ENCODE data around the gene AAK1. TPM values are rescaled to one million over a fixed set of nuclear protein-coding genes. Genes with fewer than 3 reads are reported as not detected.

The AAK1 gene
- total and polyA plus RNA-seq, 12 donors = 26.2 to 106 (median 68.5) TPM

DNA sequence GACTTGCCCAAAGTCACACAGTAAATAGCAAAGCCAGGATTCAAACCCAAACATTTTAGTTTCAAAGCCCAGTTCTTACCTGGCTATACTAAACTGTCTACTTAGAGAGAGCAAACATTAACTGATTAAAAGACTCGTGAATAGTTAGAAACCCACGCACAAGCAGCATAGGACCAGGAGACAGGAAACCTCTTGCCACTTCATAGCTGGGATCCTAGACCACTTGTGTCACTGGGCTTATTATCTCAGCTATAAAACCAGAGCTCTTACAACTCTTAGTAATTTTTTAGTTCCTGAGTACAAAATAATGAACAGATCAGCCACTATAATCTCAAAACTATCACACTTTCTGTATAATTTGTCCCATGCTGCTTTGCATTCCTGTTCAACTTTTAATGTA is 2.4 kb upstream of the AAK1 start:
- no peaks in the 10 kb centered on the region for H3K9me3 ChIP-seq (replicated peaks in 1 of 3)
- H3K36me3 ChIP-seq (replicated peaks in 1 of 2) = no peaks in the 10 kb centered on the region
- 71 to 73% (median 72%) methylated on average over 2 of the region's 2 CpGs for WGBS, 4 donors
- intact Hi-C loops (cut with DNase I) = loop anchor here (10.0 kb wide), 3 partner anchors 69 to 81 kb away; no protein-coding TSS in a partner anchor
- no peak overlapping the region for H3K27ac ChIP-seq
- no peaks in the 10 kb centered on the region for H3K27me3 ChIP-seq
- H3K4me1 ChIP-seq (replicated peaks in 1 of 2) = peaks cover 9 to 28% of the 10 kb centered on the region in 2 donors
- TF ChIP-seq, protein P1, sequence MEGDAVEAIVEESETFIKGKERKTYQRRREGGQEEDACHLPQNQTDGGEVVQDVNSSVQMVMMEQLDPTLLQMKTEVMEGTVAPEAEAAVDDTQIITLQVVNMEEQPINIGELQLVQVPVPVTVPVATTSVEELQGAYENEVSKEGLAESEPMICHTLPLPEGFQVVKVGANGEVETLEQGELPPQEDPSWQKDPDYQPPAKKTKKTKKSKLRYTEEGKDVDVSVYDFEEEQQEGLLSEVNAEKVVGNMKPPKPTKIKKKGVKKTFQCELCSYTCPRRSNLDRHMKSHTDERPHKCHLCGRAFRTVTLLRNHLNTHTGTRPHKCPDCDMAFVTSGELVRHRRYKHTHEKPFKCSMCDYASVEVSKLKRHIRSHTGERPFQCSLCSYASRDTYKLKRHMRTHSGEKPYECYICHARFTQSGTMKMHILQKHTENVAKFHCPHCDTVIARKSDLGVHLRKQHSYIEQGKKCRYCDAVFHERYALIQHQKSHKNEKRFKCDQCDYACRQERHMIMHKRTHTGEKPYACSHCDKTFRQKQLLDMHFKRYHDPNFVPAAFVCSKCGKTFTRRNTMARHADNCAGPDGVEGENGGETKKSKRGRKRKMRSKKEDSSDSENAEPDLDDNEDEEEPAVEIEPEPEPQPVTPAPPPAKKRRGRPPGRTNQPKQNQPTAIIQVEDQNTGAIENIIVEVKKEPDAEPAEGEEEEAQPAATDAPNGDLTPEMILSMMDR (IDR thresholded peaks at IDR 0.05) = no peak
- no peak for TF ChIP-seq POLR2A (IDR thresholded peaks at IDR 0.05)
- no peak for DNase-seq
- no peak overlapping the region for H3K4me3 ChIP-seq

DNA sequence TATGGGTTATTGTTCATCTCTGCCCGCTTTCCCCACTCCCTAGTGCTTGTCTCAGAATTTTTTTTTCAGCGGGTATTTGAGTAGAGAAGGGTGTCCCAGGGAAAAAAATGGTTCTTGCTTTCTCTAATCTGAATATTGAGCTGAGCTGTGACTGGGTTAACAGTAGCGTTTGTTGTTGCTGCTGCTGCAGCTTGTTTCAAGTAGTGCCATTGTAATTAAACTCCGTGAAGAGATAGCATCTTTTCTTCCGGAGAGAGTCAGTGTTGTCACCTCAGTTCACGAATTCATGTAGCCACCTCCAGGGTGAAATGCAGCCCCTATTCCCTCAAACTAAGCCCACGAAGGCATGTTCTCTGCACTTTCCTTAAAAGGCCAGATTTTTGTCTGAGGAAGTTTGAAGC is 1.5 kb upstream of the AAK1 start:
- Histone ChIP-seq H3K27me3 (no peaks in the 10 kb centered on the region), H3K4me3 (peak overlapping the region in 2 of 4 donors; percentile 86 to 90), H3K4me1 (replicated peaks in 1 of 2) (peaks cover 9 to 37% of the 10 kb centered on the region in 2 donors), H3K9me3 (replicated peaks in 1 of 3) (no peaks in the 10 kb centered on the region), H3K27ac (peak overlapping the region in 3 of 5 donors; percentile 91 to 98 (median 95)), H3K36me3 (replicated peaks in 1 of 2) (no peaks in the 10 kb centered on the region)
- intact Hi-C loops (cut with DNase I) = loop anchor here (10.0 kb wide), 3 partner anchors 70 to 80 kb away; no protein-coding TSS in a partner anchor
- no peak for DNase-seq
- WGBS, 4 donors = 4 to 10% (median 8%) methylated on average over 7 of the region's 7 CpGs
- no peak for TF ChIP-seq POLR2A (IDR thresholded peaks at IDR 0.05)
- TF ChIP-seq, protein P1 (IDR thresholded peaks at IDR 0.05) = no peak

DNA sequence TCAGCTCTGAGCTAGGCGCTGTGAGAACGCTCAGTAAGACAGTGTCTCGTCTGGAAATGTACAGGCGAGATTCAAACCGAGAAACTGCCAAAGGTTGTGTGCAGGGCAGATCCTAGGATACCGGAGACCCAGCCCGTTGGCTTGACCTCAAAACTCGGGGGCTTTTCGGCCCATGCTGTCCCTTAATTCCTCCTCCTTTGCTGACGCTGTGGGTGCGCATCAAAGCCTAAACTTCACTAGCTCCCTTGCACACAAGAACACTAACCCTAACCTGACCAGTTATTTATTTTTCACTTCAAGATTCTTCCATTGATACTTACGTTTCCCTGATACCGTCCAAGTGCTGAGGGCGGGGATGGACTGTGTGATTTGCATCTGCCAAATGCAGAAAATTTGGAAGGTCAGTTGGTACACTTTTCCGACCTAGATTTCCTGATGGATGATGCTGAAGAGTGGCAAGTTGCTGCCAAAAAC is 1.0 kb upstream of the AAK1 start:
- intact Hi-C loops (cut with DNase I) = loop anchor here (10.0 kb wide), 3 partner anchors 70 to 80 kb away; no protein-coding TSS in a partner anchor
- Histone ChIP-seq H3K27ac (peak overlapping the region; percentile 83 to 98 (median 95)), H3K4me3 (peak overlapping the region in 2 of 4 donors; percentile 86 to 90), H3K27me3 (no peaks in the 10 kb centered on the region), H3K4me1 (replicated peaks in 1 of 2) (peaks cover 9 to 40% of the 10 kb centered on the region in 2 donors), H3K9me3 (replicated peaks in 1 of 3) (no peaks in the 10 kb centered on the region), H3K36me3 (replicated peaks in 1 of 2) (no peaks in the 10 kb centered on the region)
- 0 to 1% (median 1%) methylated on average over 9 to 15 of the region's 15 CpGs for WGBS, 4 donors
- no peak for TF ChIP-seq POLR2A (IDR thresholded peaks at IDR 0.05)
- TF ChIP-seq, protein P1 (IDR thresholded peaks at IDR 0.05) = no peak
- no peak for DNase-seq

DNA sequence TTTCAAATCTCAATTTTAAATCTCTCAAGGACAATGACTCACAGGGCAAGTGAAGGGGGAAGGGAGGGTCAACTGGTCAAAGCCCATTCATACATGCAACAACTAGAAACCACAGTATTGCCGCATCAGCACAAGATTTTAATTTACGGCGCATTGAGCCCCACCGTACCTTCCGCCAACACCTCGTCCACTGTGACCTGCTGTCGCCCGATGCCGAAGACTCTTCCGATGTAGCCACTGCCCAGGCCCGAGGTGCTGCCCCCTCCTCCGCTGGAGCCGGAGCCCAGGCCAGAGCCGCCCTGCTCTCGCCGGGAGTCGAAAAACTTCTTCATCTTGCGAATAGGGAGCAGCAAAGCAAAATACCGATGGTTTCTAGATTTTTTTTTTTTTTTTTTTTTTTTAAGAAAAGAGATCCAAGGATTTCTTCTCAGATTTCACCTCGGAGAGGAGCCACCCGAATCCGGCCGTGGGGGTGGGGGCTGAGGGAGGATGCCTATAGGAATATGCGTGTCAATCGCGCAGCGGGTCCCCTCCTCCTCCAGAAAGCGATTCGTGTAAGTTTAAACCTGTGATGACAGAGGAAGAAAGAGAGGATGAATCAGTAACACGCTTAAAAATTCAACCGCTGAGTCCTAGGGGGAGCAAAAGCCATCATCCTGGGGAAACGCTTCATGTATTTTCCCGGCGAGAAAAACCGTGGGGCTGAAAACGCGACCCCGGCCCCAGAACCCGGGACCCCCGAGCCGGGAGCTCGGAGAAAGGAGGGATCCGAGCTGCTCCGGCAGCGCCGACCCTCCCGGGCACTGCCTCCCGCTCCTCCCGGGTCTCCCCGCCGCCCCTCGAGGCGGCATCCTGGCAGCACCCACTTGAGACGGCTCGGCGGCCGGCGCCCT is 584 bp downstream of the AAK1 start:
- Histone ChIP-seq H3K36me3 (replicated peaks in 1 of 2) (no peaks in the 10 kb centered on the region), H3K9me3 (replicated peaks in 1 of 3) (no peaks in the 10 kb centered on the region), H3K4me1 (replicated peaks in 1 of 2) (peaks cover 12 to 55% of the 10 kb centered on the region in 2 donors), H3K27me3 (no peaks in the 10 kb centered on the region), H3K4me3 (peak overlapping the region; percentile 53 to 90 (median 78)), H3K27ac (peak overlapping the region; percentile 83 to 98 (median 95))
- peak; percentile 72 to 88 (median 81) for DNase-seq
- TF ChIP-seq, protein P1 (IDR thresholded peaks at IDR 0.05) = no peak
- peak in 1 of 2 donors; percentile 76 for TF ChIP-seq POLR2A (IDR thresholded peaks at IDR 0.05)
- intact Hi-C loops (cut with DNase I) = loop anchor here (10.0 kb wide), 3 partner anchors 68 to 78 kb away; no protein-coding TSS in a partner anchor
- WGBS, 4 donors = 0% methylated on average over 30 to 58 of the region's 58 CpGs

Measured in adrenal gland (tissue), 12 donors.